Sigmoid colon (tissue), 7 donors: ENCODE measurements around the gene RPGRIP1. TPM values are rescaled to one million over a fixed set of nuclear protein-coding genes. Genes with fewer than 3 reads are reported as not detected.

Experiments
- DNase-seq: peaks from one replicate; pipeline ENCODE4 v3.0.0-alpha.2; 2019
- H3K27ac ChIP-seq, 4 donors: fragments of 200-600 bp; sonication (generic); one replicate each; pipeline ENCODE4 v1.5.1; 2016 to 2019; ENCODE audit warnings: mild to moderate bottlenecking in 1 of 4
- H3K27me3 ChIP-seq, 3 donors: fragments of 200-600 bp; sonication (generic); one replicate each; pipeline ENCODE4 v1.5.1; 2019; ENCODE audit warnings: mild to moderate bottlenecking in 1 of 3
- H3K36me3 ChIP-seq, 4 donors: fragments of 200-600 bp; sonication (generic); one replicate each; pipeline ENCODE4 v1.5.1; 2016 to 2019
- H3K4me1 ChIP-seq, 4 donors: fragments of 200-600 bp; sonication (generic); one replicate each; pipeline ENCODE4 v1.5.1; 2017 to 2019
- H3K4me3 ChIP-seq, 4 donors: fragments of 200-600 bp; sonication (generic); one replicate each; pipeline ENCODE4 v1.5.1; 2017 to 2019; ENCODE audit warnings: mild to moderate bottlenecking in 2 of 4, moderate library complexity in 1 of 4
- H3K9me3 ChIP-seq, 4 donors: fragments of 200-600 bp in 3 of 4; sonication (generic) in 3 of 4; one replicate each; pipeline versions ENCODE4 v1.5.1 to v1.6.1; 2013 to 2019
- CTCF ChIP-seq, 4 experiments: fragments of 450-650 bp in 3 of 4; fragments of 200-600 bp in 1 of 4; IDR thresholded peaks; one replicate each; pipeline ENCODE4 v1.5.1; 2016 to 2019; ENCODE audit warnings: antibody characterized with exemption in 4 of 4, mild to moderate bottlenecking in 3 of 4, moderate library complexity in 2 of 4
- EP300 ChIP-seq, 4 donors: sonication (generic); formaldehyde crosslinking; IDR thresholded peaks; one replicate each; pipeline ENCODE4 v1.6.1; 2017; ENCODE audit warnings: antibody characterized with exemption in 4 of 4
- POLR2A ChIP-seq, 2 donors: fragments of 450-650 bp; IDR thresholded peaks; one replicate each; pipeline ENCODE4 v1.6.1; 2016; ENCODE audit warnings: antibody characterized with exemption in 2 of 2, mild to moderate bottlenecking in 2 of 2, moderate library complexity in 2 of 2
- POLR2AphosphoS5 ChIP-seq, 4 donors: sonication (generic); formaldehyde crosslinking; IDR thresholded peaks; one replicate each; pipeline ENCODE4 v1.6.1; 2017; ENCODE audit warnings: antibody characterized with exemption in 4 of 4
- WGBS, 2 donors: extraction: QIAGEN DNeasy Blood & Tissue Kit; methylation state at CpG; one replicate each; pipeline ENCODE4 v1.1.7; 2013; 5-methylcytosine and 5-hydroxymethylcytosine counted together
- intact Hi-C: fragments of 100-400 bp; cut with DNase I; formaldehyde crosslinking; loops from one replicate; pipeline ENCODE4 v1.15.1; 2023
- polyA plus RNA-seq, 3 donors: library from polyadenylated mRNA; stranded (reverse); fragments of 200-250 nt; gene quantifications; one replicate each; pipeline ENCODE4 v1.2.3, GENCODE V29; 2013
- total RNA-seq, 4 donors: library from RNA; depleted of rRNA; stranded (reverse); fragments of >200 nt; gene quantifications; one replicate each; pipeline ENCODE4 v1.1.0, GENCODE V29; 2016
- donor health status: healthy with polysubstance abuse.
- donor health status: Bipolar disorder and iron deficiency.
- donor health status: healthy.

Gene RPGRIP1
- total and polyA plus RNA-seq, 7 donors = 0.25 to 0.60 (median 0.37) TPM; not detected in 3

GRCh38 chr14:21258005-21258888 is 21.6 kb upstream of the RPGRIP1 start:
- DNase-seq = no peak
- Histone ChIP-seq H3K4me3 (no peak overlapping the region), H3K27ac (no peak overlapping the region), H3K27me3 (no peaks in the 10 kb centered on the region), H3K36me3 (peaks cover 0 to 82% (median 8%) of the 10 kb centered on the region in 4 donors), H3K4me1 (peaks cover 0 to 76% (median 65%) of the 10 kb centered on the region in 4 donors), H3K9me3 (no peaks in the 10 kb centered on the region)
- TF ChIP-seq CTCF (IDR thresholded peaks at IDR 0.05) (no peak), EP300 (IDR thresholded peaks at IDR 0.05) (no peak), POLR2A (IDR thresholded peaks at IDR 0.05) (no peak), POLR2AphosphoS5 (IDR thresholded peaks at IDR 0.05) (no peak)
- 80 to 85% methylated on average over 10 of the region's 10 CpGs for WGBS, 2 donors
- intact Hi-C loops = no loop called here

- no peak for TF ChIP-seq CTCF (IDR thresholded peaks at IDR 0.05)
- no peak for TF ChIP-seq POLR2A (IDR thresholded peaks at IDR 0.05)
- TF ChIP-seq POLR2AphosphoS5 (IDR thresholded peaks at IDR 0.05) = no peak
- TF ChIP-seq EP300 (IDR thresholded peaks at IDR 0.05) = no peak
- WGBS, 2 donors = 87 to 89% methylated on average over 5 of the region's 5 CpGs
- no peak overlapping the region for H3K4me3 ChIP-seq
- no peaks in the 10 kb centered on the region for H3K27me3 ChIP-seq
- no peak for DNase-seq
- intact Hi-C loops = no loop called here
- H3K4me1 ChIP-seq = peaks cover 0 to 85% (median 74%) of the 10 kb centered on the region in 4 donors
- no peaks in the 10 kb centered on the region for H3K9me3 ChIP-seq
- peaks cover 0 to 84% (median 8%) of the 10 kb centered on the region in 4 donors for H3K36me3 ChIP-seq
- H3K27ac ChIP-seq = no peak overlapping the region
Measured at GRCh38 chr14:21258889-21259787, 20.7 kb upstream of the RPGRIP1 start.

GRCh38 chr14:21261824-21262223 is 18.1 kb upstream of the RPGRIP1 start:
- no peaks in the 10 kb centered on the region for H3K9me3 ChIP-seq
- TF ChIP-seq CTCF (IDR thresholded peaks at IDR 0.05) = no peak
- TF ChIP-seq POLR2A (IDR thresholded peaks at IDR 0.05) = no peak
- no peak for TF ChIP-seq POLR2AphosphoS5 (IDR thresholded peaks at IDR 0.05)
- no peak for TF ChIP-seq EP300 (IDR thresholded peaks at IDR 0.05)
- no peak overlapping the region for H3K4me3 ChIP-seq
- DNase-seq = no peak
- intact Hi-C loops = no loop called here
- H3K27ac ChIP-seq = no peak overlapping the region
- H3K36me3 ChIP-seq = peaks cover 0 to 83% (median 13%) of the 10 kb centered on the region in 4 donors
- peaks cover 0 to 89% (median 80%) of the 10 kb centered on the region in 4 donors for H3K4me1 ChIP-seq
- no peaks in the 10 kb centered on the region for H3K27me3 ChIP-seq
- 75 to 76% methylated on average over 1 of the region's 1 CpG for WGBS, 2 donors

- peaks cover 0 to 79% (median 13%) of the 10 kb centered on the region in 4 donors for H3K36me3 ChIP-seq
- DNase-seq = no peak
- TF ChIP-seq CTCF (IDR thresholded peaks at IDR 0.05) (no peak), EP300 (IDR thresholded peaks at IDR 0.05) (no peak), POLR2A (IDR thresholded peaks at IDR 0.05) (no peak)
- H3K27me3 ChIP-seq = no peaks in the 10 kb centered on the region
- WGBS, 2 donors = 55 to 67% methylated on average over 3 of the region's 3 CpGs
- H3K4me1 ChIP-seq = peaks cover 0 to 89% (median 80%) of the 10 kb centered on the region in 4 donors
- H3K4me3 ChIP-seq = no peak overlapping the region
- intact Hi-C loops = no loop called here
- H3K27ac ChIP-seq = peak overlapping the region in 2 of 4 donors; percentile 11 to 28
- no peaks in the 10 kb centered on the region for H3K9me3 ChIP-seq
Measured at GRCh38 chr14:21262410-21262809, 17.5 kb upstream of the RPGRIP1 start.
